Measurements from ENCODE around the gene PRKAG1. TPM values are rescaled to one million over a fixed set of nuclear protein-coding genes. Genes with fewer than 3 reads are reported as not detected.

PRKAG1 gene
- total RNA-seq, 1 donor from 2014 or later = 49.2 TPM

DNA sequence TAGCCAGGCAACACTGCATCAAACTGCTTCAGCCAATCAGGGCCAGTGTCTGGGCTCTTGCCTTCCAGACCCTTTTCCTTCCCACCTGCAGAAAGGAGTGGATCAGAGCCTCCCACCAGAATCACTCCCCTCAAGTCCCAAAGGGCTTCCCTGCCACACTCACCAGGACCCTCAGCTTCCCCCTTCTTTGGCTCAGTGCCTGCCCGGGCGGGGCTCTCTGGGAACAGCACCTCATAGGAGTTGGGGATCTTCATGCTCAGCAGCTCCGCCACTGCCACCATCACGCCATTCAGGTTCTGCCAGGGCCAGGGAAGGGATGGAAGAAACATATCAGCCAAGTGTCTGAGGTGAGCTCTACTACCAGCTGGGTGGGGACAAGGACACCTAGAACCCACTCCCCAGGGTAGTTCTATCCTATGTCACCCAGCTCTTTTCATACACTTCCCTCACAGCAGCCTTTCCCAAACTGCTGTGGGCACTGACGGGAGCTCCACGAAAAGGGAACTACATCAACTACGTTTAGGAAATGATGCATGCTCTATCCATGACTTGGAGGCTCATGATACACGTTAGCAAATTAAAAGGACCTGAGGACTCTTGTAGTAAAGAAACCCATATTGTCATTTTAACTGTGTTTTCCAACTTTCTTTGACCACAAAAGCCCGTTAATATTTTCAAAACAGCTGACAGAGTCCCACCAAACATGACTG is 9.4 kb upstream of the PRKAG1 start:
- intact Hi-C loops (cut with DNase I) = no loop called here
- H3K36me3 ChIP-seq = peaks cover 98% of the 10 kb centered on the region
- no peak overlapping the region for H3K27ac ChIP-seq
- TF ChIP-seq CTCF (IDR thresholded peaks at IDR 0.05) = no peak
- ATAC-seq (no peak), DNase-seq (no peak)
- H3K4me1 ChIP-seq = peaks cover 3% of the 10 kb centered on the region
- H3K27me3 ChIP-seq (ENCODE audit: low read depth) = no peaks in the 10 kb centered on the region
- H3K9me3 ChIP-seq = no peaks in the 10 kb centered on the region
- H3K4me3 ChIP-seq = no peak overlapping the region

DNA sequence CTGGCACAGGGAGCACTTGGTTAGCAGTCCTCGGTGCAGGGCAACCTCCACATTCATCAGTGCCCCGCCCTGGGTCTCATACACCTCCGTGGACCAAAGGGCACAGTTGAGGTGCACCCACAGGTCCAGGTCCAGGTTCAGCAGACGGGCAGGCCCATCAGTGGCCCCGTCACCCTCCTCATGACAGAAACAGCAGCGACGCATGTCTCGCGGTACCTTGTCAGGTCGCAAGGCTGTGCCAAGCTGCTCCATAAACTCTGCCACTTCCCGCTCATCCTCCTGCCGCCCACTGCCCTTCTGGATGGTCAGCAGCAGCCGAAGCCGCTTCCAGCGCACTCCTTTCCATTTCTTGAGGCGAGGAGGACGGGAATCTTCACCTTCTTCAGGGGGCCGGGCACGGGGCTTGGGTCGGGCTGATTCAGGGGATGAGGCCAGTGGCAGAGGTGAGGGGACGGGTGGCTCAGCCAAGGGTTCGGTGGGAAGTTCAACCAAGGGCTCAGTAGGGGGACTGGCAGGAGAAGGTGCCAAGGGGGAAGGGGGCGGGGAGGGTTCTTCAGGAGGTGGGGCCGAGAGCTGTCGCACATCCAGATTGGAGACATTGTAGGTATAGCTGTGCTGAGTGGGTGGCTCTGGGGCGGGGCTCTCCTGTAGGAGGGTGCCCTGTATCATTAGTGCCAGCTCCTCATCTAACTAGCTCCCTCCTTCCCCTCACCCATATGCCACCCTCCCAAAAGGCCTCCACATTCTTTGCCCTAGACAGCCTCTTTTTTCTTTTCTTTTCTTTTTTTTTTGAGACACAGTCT is 8.3 kb upstream of the PRKAG1 start:
- intact Hi-C loops (cut with DNase I) = no loop called here
- no peaks in the 10 kb centered on the region for H3K27me3 ChIP-seq (ENCODE audit: low read depth)
- no peak for TF ChIP-seq CTCF (IDR thresholded peaks at IDR 0.05)
- no peaks in the 10 kb centered on the region for H3K9me3 ChIP-seq
- H3K4me3 ChIP-seq = no peak overlapping the region
- ATAC-seq = no peak
- H3K36me3 ChIP-seq = peaks cover 98% of the 10 kb centered on the region
- H3K27ac ChIP-seq = no peak overlapping the region
- H3K4me1 ChIP-seq = no peaks in the 10 kb centered on the region
- no peak for DNase-seq

DNA sequence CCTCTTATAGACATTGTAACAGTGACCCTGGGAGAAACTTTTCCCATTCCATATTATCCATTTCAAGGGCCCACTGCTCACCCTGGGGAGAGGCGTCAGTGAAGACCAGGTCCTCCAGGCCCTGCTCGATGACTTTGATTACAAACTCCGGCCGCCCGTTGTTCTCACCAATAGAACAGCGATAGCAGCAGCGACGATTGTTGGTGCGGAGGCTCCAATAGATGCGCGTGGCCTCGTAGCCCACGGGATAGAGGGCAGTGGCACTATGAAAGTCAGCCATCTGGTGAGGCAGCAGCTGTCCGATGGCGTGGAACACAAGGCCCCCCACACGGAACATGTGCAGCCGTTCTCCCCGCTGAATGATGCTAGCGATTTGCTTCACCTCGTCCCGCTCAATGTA is 7.5 kb upstream of the PRKAG1 start:
- intact Hi-C loops (cut with DNase I) = no loop called here
- H3K4me3 ChIP-seq = no peak overlapping the region
- H3K27me3 ChIP-seq (ENCODE audit: low read depth) = no peaks in the 10 kb centered on the region
- TF ChIP-seq CTCF (IDR thresholded peaks at IDR 0.05) = no peak
- peaks cover 98% of the 10 kb centered on the region for H3K36me3 ChIP-seq
- ATAC-seq = no peak
- H3K9me3 ChIP-seq = no peaks in the 10 kb centered on the region
- no peak for DNase-seq
- H3K27ac ChIP-seq = no peak overlapping the region
- no peaks in the 10 kb centered on the region for H3K4me1 ChIP-seq

- intact Hi-C loops (cut with DNase I) = no loop called here
- H3K4me3 ChIP-seq = no peak overlapping the region
- ATAC-seq = no peak
- H3K27ac ChIP-seq = no peak overlapping the region
- H3K27me3 ChIP-seq (ENCODE audit: low read depth) = no peaks in the 10 kb centered on the region
- no peak for DNase-seq
- no peaks in the 10 kb centered on the region for H3K9me3 ChIP-seq
- no peak for TF ChIP-seq CTCF (IDR thresholded peaks at IDR 0.05)
- H3K36me3 ChIP-seq = peaks cover 96% of the 10 kb centered on the region
- H3K4me1 ChIP-seq = no peaks in the 10 kb centered on the region
Measured at GRCh38 chr12:49025463-49025862, 6.9 kb upstream of the PRKAG1 start.

DNA sequence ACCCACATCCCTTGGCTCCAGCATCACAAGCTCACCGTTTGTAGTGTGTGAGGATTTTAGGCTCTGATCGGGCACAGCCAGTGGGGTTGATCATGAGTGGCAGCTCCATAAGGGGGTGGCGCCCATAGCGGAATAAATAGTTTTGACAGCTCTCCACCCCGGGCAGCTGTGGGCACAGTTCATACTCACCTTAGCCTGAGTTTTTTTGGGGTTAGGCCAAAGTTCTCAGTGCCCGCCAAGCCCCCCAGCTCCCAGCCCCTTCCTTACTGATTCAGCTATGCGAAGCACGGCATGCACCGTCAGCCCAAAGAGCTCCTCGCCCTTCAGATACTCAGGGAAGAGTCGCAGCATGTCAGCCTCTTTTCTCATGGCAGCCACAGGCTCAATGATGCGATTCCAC is 6.0 kb upstream of the PRKAG1 start:
- intact Hi-C loops (cut with DNase I) = no loop called here
- no peak overlapping the region for H3K4me3 ChIP-seq
- no peak for ATAC-seq
- H3K9me3 ChIP-seq = no peaks in the 10 kb centered on the region
- no peak for TF ChIP-seq CTCF (IDR thresholded peaks at IDR 0.05)
- H3K27me3 ChIP-seq (ENCODE audit: low read depth) = no peaks in the 10 kb centered on the region
- no peak for DNase-seq
- H3K36me3 ChIP-seq = peaks cover 89% of the 10 kb centered on the region
- H3K27ac ChIP-seq = no peak overlapping the region
- H3K4me1 ChIP-seq = peaks cover 1% of the 10 kb centered on the region
